ENCODE measurements around the gene PRPS2. TPM values are rescaled to one million over a fixed set of nuclear protein-coding genes. Genes with fewer than 3 reads are reported as not detected.

The PRPS2 gene
- total and polyA plus RNA-seq, 2 of the 13 experiments (the other 11 are each of a cell fraction or from before 2014, with no cell fraction given) = 10.6 to 24.4 TPM

- TF ChIP-seq ZNF883 (CRISPR knock-in tag; IDR thresholded peaks at IDR 0.05; ENCODE audit: not compliant biosample characterization) (no peak), DMAP1 (CRISPR knock-in tag; IDR thresholded peaks at IDR 0.05) (no peak), SNAPC2 (CRISPR knock-in tag; IDR thresholded peaks at IDR 0.05) (no peak), ZNF180 (CRISPR knock-in tag; IDR thresholded peaks at IDR 0.05; ENCODE audit: borderline replicate concordance, low read depth) (no peak), ZNF572 (CRISPR knock-in tag; IDR thresholded peaks at IDR 0.05) (no peak), ZNF503 (CRISPR knock-in tag; IDR thresholded peaks at IDR 0.05) (no peak), KDM5A (IDR thresholded peaks at IDR 0.05; ENCODE audit: borderline replicate concordance, low read length) (no peak), DR1 (CRISPR knock-in tag; IDR thresholded peaks at IDR 0.05) (no peak), PPARG (CRISPR knock-in tag; conservative IDR thresholded peaks at IDR 0.05) (no peak), ZNF331 (CRISPR knock-in tag; IDR thresholded peaks at IDR 0.05) (no peak)
- TF ChIP-seq, protein P1, sequence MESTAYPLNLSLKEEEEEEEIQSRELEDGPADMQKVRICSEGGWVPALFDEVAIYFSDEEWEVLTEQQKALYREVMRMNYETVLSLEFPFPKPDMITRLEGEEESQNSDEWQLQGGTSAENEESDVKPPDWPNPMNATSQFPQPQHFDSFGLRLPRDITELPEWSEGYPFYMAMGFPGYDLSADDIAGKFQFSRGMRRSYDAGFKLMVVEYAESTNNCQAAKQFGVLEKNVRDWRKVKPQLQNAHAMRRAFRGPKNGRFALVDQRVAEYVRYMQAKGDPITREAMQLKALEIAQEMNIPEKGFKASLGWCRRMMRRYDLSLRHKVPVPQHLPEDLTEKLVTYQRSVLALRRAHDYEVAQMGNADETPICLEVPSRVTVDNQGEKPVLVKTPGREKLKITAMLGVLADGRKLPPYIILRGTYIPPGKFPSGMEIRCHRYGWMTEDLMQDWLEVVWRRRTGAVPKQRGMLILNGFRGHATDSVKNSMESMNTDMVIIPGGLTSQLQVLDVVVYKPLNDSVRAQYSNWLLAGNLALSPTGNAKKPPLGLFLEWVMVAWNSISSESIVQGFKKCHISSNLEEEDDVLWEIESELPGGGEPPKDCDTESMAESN (CRISPR knock-in tag; conservative IDR thresholded peaks at IDR 0.05) = no peak
- TF ChIP-seq, protein P2, sequence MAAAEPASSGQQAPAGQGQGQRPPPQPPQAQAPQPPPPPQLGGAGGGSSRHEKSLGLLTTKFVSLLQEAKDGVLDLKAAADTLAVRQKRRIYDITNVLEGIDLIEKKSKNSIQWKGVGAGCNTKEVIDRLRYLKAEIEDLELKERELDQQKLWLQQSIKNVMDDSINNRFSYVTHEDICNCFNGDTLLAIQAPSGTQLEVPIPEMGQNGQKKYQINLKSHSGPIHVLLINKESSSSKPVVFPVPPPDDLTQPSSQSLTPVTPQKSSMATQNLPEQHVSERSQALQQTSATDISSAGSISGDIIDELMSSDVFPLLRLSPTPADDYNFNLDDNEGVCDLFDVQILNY (CRISPR knock-in tag; conservative IDR thresholded peaks at IDR 0.05) = no peak
- TF ChIP-seq, protein P3, sequence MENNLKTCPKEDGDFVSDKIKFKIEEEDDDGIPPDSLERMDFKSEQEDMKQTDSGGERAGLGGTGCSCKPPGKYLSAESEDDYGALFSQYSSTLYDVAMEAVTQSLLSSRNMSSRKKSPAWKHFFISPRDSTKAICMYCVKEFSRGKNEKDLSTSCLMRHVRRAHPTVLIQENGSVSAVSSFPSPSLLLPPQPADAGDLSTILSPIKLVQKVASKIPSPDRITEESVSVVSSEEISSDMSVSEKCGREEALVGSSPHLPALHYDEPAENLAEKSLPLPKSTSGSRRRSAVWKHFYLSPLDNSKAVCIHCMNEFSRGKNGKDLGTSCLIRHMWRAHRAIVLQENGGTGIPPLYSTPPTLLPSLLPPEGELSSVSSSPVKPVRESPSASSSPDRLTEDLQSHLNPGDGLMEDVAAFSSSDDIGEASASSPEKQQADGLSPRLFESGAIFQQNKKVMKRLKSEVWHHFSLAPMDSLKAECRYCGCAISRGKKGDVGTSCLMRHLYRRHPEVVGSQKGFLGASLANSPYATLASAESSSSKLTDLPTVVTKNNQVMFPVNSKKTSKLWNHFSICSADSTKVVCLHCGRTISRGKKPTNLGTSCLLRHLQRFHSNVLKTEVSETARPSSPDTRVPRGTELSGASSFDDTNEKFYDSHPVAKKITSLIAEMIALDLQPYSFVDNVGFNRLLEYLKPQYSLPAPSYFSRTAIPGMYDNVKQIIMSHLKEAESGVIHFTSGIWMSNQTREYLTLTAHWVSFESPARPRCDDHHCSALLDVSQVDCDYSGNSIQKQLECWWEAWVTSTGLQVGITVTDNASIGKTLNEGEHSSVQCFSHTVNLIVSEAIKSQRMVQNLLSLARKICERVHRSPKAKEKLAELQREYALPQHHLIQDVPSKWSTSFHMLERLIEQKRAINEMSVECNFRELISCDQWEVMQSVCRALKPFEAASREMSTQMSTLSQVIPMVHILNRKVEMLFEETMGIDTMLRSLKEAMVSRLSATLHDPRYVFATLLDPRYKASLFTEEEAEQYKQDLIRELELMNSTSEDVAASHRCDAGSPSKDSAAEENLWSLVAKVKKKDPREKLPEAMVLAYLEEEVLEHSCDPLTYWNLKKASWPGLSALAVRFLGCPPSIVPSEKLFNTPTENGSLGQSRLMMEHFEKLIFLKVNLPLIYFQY (CRISPR knock-in tag; IDR thresholded peaks at IDR 0.05; ENCODE audit: borderline replicate concordance) = no peak
- ATAC-seq (no peak), FAIRE-seq (no peak), DNase-seq (ENCODE audit: low spot score) (no peak)
- intact Hi-C loops (cut with micrococcal nuclease; ENCODE audit: unreplicated experiment) = no loop called here
- Histone ChIP-seq H4K20me1 (ENCODE audit: insufficient read depth, low read length) (no peaks in the 10 kb centered on the region), H3K79me2 (ENCODE audit: insufficient read depth, low read length) (peaks cover 9% of the 10 kb centered on the region), H3K4me2 (ENCODE audit: low read depth, low read length) (no peak overlapping the region), H3K36me3 (replicated peaks in 1 of 2; ENCODE audit: control insufficient read depth in 1 of 2, insufficient read depth in 2 of 2, low read length in 2 of 2) (no peaks in the 10 kb centered on the region), H3K9me3 (ENCODE audit: low read length) (no peaks in the 10 kb centered on the region), H2AFZ (ENCODE audit: low read length) (no peak overlapping the region), H3K4me3 (replicated peaks in 1 of 3; ENCODE audit: insufficient read depth in 1 of 3, low read depth in 2 of 3, low read length in 3 of 3) (no peak overlapping the region), H3K27ac (ENCODE audit: extremely low read length, insufficient read depth, low read length) (no peak overlapping the region), H3K27me3 (ENCODE audit: control insufficient read depth in 1 of 2, insufficient read depth in 2 of 2, low read length in 2 of 2) (no peaks in the 10 kb centered on the region; a peak in 1 of 5 replicates), H3K9ac (ENCODE audit: insufficient read depth, low read depth, low read length) (no peak overlapping the region), H3K4me1 (ENCODE audit: insufficient read depth, low read length) (peaks cover 23% of the 10 kb centered on the region)
- POLR2A ChIA-PET = no interaction called here
- CTCF ChIA-PET (ENCODE audit: low intra/inter-chr PET ratio, low total read pairs) = no interaction called here
- in situ Hi-C loops (cut with HindIII; ENCODE audit: extremely low pct_ligation_motif_present, low pct_unique_long_range_greater_than_20kb) = no loop called here
- WGBS (ENCODE audit: low lambda C conversion rate) = no CpG with 5 or more reads among the region's 1 CpG
- BruUV-seq (replicated peaks) = no TSS peak
Measured at GRCh38 chrX:12788645-12789044, 2.6 kb upstream of the PRPS2 start.

Measured in HepG2 (cell line).